ENCODE results near the gene NKD2.
"Not testable (repeated sequence)": the region's sequence is repeated elsewhere in the genome, so short reads cannot be mapped to it uniquely, and the experiment has no call there.

The NKD2 gene

GRCh38 chr5:1074816-1075554, 66.4 kb downstream of the NKD2 start:
- no peaks in the 10 kb centered on the region for H3K4me1 Mint-ChIP-seq (ENCODE audit: low read depth in 2 of 2)
- no peak overlapping the region for H3K4me3 Mint-ChIP-seq
- no peak overlapping the region for H3K27ac Mint-ChIP-seq
- DNase-seq (no peak), ATAC-seq (replicated peaks) (no peak)
- no peaks in the 10 kb centered on the region for H3K9me3 Mint-ChIP-seq
- peaks cover 8% of the 10 kb centered on the region for H3K36me3 Mint-ChIP-seq (ENCODE audit: insufficient read depth)
- no peaks in the 10 kb centered on the region for H3K27me3 Mint-ChIP-seq

- H3K27me3 Mint-ChIP-seq, result no peaks in the 10 kb centered on the region
- peaks cover 8% of the 10 kb centered on the region for H3K36me3 Mint-ChIP-seq (ENCODE audit: insufficient read depth)
- no peak overlapping the region for H3K27ac Mint-ChIP-seq
- H3K9me3 Mint-ChIP-seq, result no peaks in the 10 kb centered on the region
- DNase-seq (no peak), ATAC-seq (replicated peaks) (no peak)
- no peak overlapping the region for H3K4me3 Mint-ChIP-seq
- H3K4me1 Mint-ChIP-seq (ENCODE audit: low read depth in 2 of 2), result no peaks in the 10 kb centered on the region
Observed at GRCh38 chr5:1075555-1075881, 66.9 kb downstream of the NKD2 start.

- H3K4me1 Mint-ChIP-seq (ENCODE audit: low read depth in 2 of 2), result no peaks in the 10 kb centered on the region
- no peak for ATAC-seq (replicated peaks)
- no peak overlapping the region for H3K4me3 Mint-ChIP-seq
- no peak for DNase-seq
- peaks cover 8% of the 10 kb centered on the region for H3K36me3 Mint-ChIP-seq (ENCODE audit: insufficient read depth)
- H3K9me3 Mint-ChIP-seq, result no peaks in the 10 kb centered on the region
- H3K27me3 Mint-ChIP-seq, result no peaks in the 10 kb centered on the region
- H3K27ac Mint-ChIP-seq, result peak overlapping the region in 1 of 2 donors; percentile 30
Observed at GRCh38 chr5:1075931-1076330, 67.3 kb downstream of the NKD2 start.

- Mint-ChIP-seq H3K27ac (peak overlapping the region in 1 of 2 donors; percentile 30), H3K36me3 (ENCODE audit: insufficient read depth) (peaks cover 11% of the 10 kb centered on the region), H3K4me3 (no peak overlapping the region), H3K27me3 (no peaks in the 10 kb centered on the region), H3K9me3 (no peaks in the 10 kb centered on the region), H3K4me1 (ENCODE audit: low read depth in 2 of 2) (peaks cover 0 to 2% of the 10 kb centered on the region in 2 donors)
- DNase-seq, result no peak
- no peak for ATAC-seq (replicated peaks)
Observed at GRCh38 chr5:1076406-1076805, 67.8 kb downstream of the NKD2 start.

GRCh38 chr5:1077026-1077425, 68.4 kb downstream of the NKD2 start:
- Mint-ChIP-seq H3K36me3 (ENCODE audit: insufficient read depth) (peaks cover 12% of the 10 kb centered on the region), H3K4me3 (no peak overlapping the region), H3K27me3 (no peaks in the 10 kb centered on the region), H3K9me3 (no peaks in the 10 kb centered on the region), H3K27ac (no peak overlapping the region), H3K4me1 (ENCODE audit: low read depth in 2 of 2) (peaks cover 0 to 2% of the 10 kb centered on the region in 2 donors)
- no peak for DNase-seq
- ATAC-seq (replicated peaks), result no peak

GRCh38 chr5:1077491-1078020, 69.0 kb downstream of the NKD2 start:
- H3K4me1 Mint-ChIP-seq (ENCODE audit: low read depth in 2 of 2), result peaks cover 0 to 2% of the 10 kb centered on the region in 2 donors
- H3K27ac Mint-ChIP-seq, result no peak overlapping the region
- no peaks in the 10 kb centered on the region for H3K9me3 Mint-ChIP-seq
- ATAC-seq (replicated peaks) (no peak), DNase-seq (no peak)
- no peaks in the 10 kb centered on the region for H3K27me3 Mint-ChIP-seq
- H3K36me3 Mint-ChIP-seq (ENCODE audit: insufficient read depth), result peaks cover 12% of the 10 kb centered on the region
- H3K4me3 Mint-ChIP-seq, result no peak overlapping the region

GRCh38 chr5:1078206-1078605, 69.6 kb downstream of the NKD2 start:
- H3K27me3 Mint-ChIP-seq, result no peaks in the 10 kb centered on the region
- H3K4me1 Mint-ChIP-seq (ENCODE audit: low read depth in 2 of 2), result peaks cover 0 to 2% of the 10 kb centered on the region in 2 donors
- H3K4me3 Mint-ChIP-seq, result no peak overlapping the region
- peaks cover 14% of the 10 kb centered on the region for H3K36me3 Mint-ChIP-seq (ENCODE audit: insufficient read depth)
- H3K9me3 Mint-ChIP-seq, result no peaks in the 10 kb centered on the region
- H3K27ac Mint-ChIP-seq, result no peak overlapping the region
- no peak for DNase-seq
- ATAC-seq (replicated peaks), result no peak

GRCh38 chr5:1078851-1079250, 70.2 kb downstream of the NKD2 start:
- no peak overlapping the region for H3K4me3 Mint-ChIP-seq
- H3K27ac Mint-ChIP-seq, result no peak overlapping the region
- DNase-seq (no peak), ATAC-seq (replicated peaks) (no peak)
- no peaks in the 10 kb centered on the region for H3K27me3 Mint-ChIP-seq
- no peaks in the 10 kb centered on the region for H3K9me3 Mint-ChIP-seq
- peaks cover 0 to 2% of the 10 kb centered on the region in 2 donors for H3K4me1 Mint-ChIP-seq (ENCODE audit: low read depth in 2 of 2)
- H3K36me3 Mint-ChIP-seq (ENCODE audit: insufficient read depth), result peaks cover 14% of the 10 kb centered on the region

GRCh38 chr5:1079486-1079885, 70.9 kb downstream of the NKD2 start:
- H3K4me3 Mint-ChIP-seq, result no peak overlapping the region
- ATAC-seq (replicated peaks) (no peak), DNase-seq (no peak)
- H3K27me3 Mint-ChIP-seq, result no peaks in the 10 kb centered on the region
- H3K27ac Mint-ChIP-seq, result no peak overlapping the region
- peaks cover 0 to 2% of the 10 kb centered on the region in 2 donors for H3K4me1 Mint-ChIP-seq (ENCODE audit: low read depth in 2 of 2)
- no peaks in the 10 kb centered on the region for H3K9me3 Mint-ChIP-seq
- peaks cover 15% of the 10 kb centered on the region for H3K36me3 Mint-ChIP-seq (ENCODE audit: insufficient read depth)

- no peak for DNase-seq
- H3K4me1 Mint-ChIP-seq (ENCODE audit: low read depth in 2 of 2), result peaks cover 0 to 2% of the 10 kb centered on the region in 2 donors
- peaks cover 20% of the 10 kb centered on the region for H3K36me3 Mint-ChIP-seq (ENCODE audit: insufficient read depth)
- no peak for ATAC-seq (replicated peaks)
- H3K9me3 Mint-ChIP-seq, result no peaks in the 10 kb centered on the region
- no peak overlapping the region for H3K27ac Mint-ChIP-seq
- no peaks in the 10 kb centered on the region for H3K27me3 Mint-ChIP-seq
- H3K4me3 Mint-ChIP-seq, result no peak overlapping the region
Observed at GRCh38 chr5:1079961-1080360, 71.4 kb downstream of the NKD2 start.

- Mint-ChIP-seq H3K9me3 (no peaks in the 10 kb centered on the region), H3K36me3 (ENCODE audit: insufficient read depth) (peaks cover 25% of the 10 kb centered on the region), H3K4me3 (no peak overlapping the region), H3K27me3 (no peaks in the 10 kb centered on the region), H3K4me1 (ENCODE audit: low read depth in 2 of 2) (peaks cover 0 to 2% of the 10 kb centered on the region in 2 donors), H3K27ac (peak overlapping the region in 1 of 2 donors; percentile 32)
- no peak for DNase-seq
- no peak for ATAC-seq (replicated peaks)
Observed at GRCh38 chr5:1080432-1080831, 71.8 kb downstream of the NKD2 start.

- Mint-ChIP-seq H3K9me3 (no peaks in the 10 kb centered on the region), H3K36me3 (ENCODE audit: insufficient read depth) (peaks cover 29% of the 10 kb centered on the region), H3K4me3 (no peak overlapping the region), H3K27ac (peak overlapping the region; percentile 32 to 57), H3K27me3 (no peaks in the 10 kb centered on the region), H3K4me1 (ENCODE audit: low read depth in 2 of 2) (peaks cover 0 to 2% of the 10 kb centered on the region in 2 donors)
- ATAC-seq (replicated peaks), result no peak
- DNase-seq, result no peak
Observed at GRCh38 chr5:1081519-1081918, 72.9 kb downstream of the NKD2 start.

- DNase-seq; H3K27ac Mint-ChIP-seq; H3K27me3 Mint-ChIP-seq; H3K9me3 Mint-ChIP-seq; H3K4me1 Mint-ChIP-seq (ENCODE audit: low read depth in 2 of 2); ATAC-seq (replicated peaks); H3K4me3 Mint-ChIP-seq: not testable (repeated sequence)
- H3K36me3 Mint-ChIP-seq (ENCODE audit: insufficient read depth), result peaks cover 35% of the 10 kb centered on the region
Observed at GRCh38 chr5:1083026-1083425, 74.4 kb downstream of the NKD2 start.

GRCh38 chr5:1083823-1084605, 75.4 kb downstream of the NKD2 start:
- Mint-ChIP-seq H3K36me3 (ENCODE audit: insufficient read depth) (peaks cover 39% of the 10 kb centered on the region), H3K27ac (peak overlapping the region in 1 of 2 donors; percentile 60), H3K27me3 (no peaks in the 10 kb centered on the region), H3K4me1 (ENCODE audit: low read depth in 2 of 2) (peaks cover 0 to 2% of the 10 kb centered on the region in 2 donors), H3K9me3 (no peaks in the 10 kb centered on the region), H3K4me3 (peak overlapping the region in 1 of 2 donors; percentile 18)
- ATAC-seq (replicated peaks) (no peak), DNase-seq (no peak)

Measured in effector memory CD8-positive, alpha-beta T cell (primary cell).